ENCODE data around the gene GRID1.
A peak's percentile ranks its signal among the peaks of the same experiment; 100 is the strongest.

The GRID1 gene

DNA sequence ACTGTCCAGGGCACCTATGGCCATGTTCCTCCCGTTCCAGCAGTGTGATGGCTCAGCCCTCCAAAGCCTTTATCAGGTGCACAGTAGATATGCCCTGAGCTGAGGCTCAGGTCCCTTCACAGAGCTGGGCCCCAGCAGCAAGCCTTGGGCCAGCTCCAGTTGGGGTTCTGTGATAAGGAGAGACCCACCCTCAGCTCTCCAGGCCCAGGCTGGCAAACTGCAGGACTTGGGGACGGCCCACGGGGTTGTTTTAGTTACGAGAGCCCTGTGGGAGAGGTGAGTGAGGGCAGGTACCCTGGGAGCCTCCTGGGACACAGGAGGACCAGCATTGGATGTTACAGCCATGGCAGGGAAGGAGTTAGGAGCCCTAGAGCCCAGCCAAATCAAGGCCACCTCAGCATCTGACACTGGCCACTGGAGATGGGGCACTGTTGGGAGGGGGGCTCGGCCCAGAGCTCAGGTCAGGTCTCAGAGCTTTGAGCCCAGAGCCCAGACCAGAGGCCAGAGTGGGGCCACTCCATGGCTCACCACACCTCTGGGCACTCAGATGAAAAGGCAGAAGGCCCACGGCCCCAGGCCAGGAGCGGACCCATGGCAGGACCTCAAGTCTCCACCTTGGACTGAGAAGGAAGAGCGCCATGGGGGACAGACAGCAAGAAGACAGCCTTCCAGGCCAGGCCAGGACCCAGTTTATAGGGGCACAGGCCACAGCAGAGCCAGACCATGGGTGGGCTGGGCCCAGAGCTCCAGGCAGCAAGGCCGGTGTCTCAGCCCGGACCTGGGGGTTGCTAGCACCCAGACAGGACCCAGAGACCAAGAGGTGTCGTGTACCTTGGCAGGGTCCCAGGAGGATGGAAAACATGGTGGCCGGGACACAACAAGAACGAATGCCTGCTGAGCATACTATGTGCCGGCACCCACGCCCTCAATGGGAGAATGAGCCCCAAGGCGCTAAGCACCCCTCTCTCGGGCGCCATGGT, 12.8 kb downstream of the GRID1 start:
- FAIRE-seq = no peak
- TF ChIP-seq, protein P1, sequence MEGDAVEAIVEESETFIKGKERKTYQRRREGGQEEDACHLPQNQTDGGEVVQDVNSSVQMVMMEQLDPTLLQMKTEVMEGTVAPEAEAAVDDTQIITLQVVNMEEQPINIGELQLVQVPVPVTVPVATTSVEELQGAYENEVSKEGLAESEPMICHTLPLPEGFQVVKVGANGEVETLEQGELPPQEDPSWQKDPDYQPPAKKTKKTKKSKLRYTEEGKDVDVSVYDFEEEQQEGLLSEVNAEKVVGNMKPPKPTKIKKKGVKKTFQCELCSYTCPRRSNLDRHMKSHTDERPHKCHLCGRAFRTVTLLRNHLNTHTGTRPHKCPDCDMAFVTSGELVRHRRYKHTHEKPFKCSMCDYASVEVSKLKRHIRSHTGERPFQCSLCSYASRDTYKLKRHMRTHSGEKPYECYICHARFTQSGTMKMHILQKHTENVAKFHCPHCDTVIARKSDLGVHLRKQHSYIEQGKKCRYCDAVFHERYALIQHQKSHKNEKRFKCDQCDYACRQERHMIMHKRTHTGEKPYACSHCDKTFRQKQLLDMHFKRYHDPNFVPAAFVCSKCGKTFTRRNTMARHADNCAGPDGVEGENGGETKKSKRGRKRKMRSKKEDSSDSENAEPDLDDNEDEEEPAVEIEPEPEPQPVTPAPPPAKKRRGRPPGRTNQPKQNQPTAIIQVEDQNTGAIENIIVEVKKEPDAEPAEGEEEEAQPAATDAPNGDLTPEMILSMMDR (IDR thresholded peaks at IDR 0.05; ENCODE audit: insufficient read depth, missing control alignments) = no peak
- no peak for DNase-seq (ENCODE audit: insufficient read length, low spot score)

DNA sequence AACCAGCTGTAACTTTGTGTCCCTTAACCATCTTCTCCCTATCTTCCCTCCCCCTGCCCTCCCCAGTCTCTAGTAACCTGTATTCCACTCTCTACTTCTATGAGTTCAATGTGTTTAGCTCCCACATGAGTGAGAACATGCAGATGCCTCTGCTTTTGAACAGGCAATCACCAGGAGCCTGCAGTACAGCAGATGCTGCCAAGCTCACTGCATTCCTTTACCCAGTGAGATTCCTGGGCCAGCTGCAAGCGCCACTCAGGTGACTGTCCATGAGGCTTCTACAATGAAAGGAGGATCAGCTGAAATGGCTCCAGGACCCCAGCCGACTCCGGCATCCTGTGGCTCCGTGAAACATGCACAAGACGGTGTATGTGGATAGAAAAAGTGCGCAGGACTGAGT, 15.7 kb downstream of the GRID1 start:
- DNase-seq (ENCODE audit: insufficient read length, low spot score) (no peak), FAIRE-seq (no peak)
- TF ChIP-seq, protein P1 (IDR thresholded peaks at IDR 0.05; ENCODE audit: insufficient read depth, missing control alignments) = no peak

DNA sequence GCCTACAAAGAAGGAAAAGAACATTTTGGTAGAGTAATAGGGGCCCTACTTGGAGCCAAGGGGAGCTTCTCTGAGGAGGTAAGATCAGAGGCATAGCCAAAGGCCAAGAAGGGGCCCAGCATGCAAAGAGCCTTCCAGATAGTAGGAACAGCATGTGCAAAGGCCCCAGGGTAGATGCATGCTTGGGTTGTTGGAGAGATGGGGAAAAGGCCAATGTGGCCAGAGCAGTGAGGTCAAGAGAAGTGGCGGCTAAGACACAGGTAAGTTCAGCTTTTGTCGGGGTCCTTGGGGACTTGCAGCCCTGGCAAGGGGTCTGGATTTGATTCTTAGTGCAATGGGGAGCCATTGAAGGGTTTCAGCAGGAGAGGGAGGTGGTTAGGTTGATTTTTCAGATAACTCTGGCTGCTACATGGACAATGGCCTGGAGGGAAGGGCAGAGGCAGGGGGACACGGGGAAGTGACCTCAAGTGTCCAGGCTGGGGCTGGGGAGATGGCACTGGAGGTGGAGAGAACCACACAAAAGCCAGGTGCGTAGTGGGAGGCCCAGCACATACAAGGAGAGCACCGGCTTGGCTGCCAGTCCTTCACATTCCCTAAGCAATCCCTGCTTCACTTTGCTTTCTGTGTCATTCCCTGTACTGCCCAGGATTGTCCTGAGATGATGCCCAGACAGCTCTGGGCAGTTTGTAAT, 16.5 kb downstream of the GRID1 start:
- DNase-seq (ENCODE audit: insufficient read length, low spot score) = no peak
- FAIRE-seq = no peak
- TF ChIP-seq, protein P1 (IDR thresholded peaks at IDR 0.05; ENCODE audit: insufficient read depth, missing control alignments) = no peak

DNA sequence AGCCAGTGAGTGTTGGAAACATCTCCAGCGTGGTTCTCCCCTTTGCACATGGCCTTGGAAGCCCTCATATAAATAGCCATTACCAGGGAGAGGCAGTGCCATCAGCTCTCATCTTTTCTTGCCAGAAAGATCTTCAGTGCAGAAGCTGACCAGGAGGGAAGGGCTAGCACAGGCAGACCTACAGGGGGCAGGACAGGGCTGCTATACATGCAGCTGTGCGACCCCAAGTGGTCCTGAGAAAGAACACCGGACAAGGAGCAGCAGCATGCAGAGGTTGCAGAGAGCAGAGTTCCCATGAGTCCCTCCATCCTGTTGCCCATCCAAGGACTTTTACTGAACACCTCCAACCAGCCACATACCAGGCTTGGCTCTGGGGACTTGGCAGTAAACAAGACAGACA, 17.1 kb downstream of the GRID1 start:
- FAIRE-seq (no peak), DNase-seq (ENCODE audit: insufficient read length, low spot score) (no peak)
- TF ChIP-seq, protein P1 (IDR thresholded peaks at IDR 0.05; ENCODE audit: insufficient read depth, missing control alignments) = peak; percentile 50

DNA sequence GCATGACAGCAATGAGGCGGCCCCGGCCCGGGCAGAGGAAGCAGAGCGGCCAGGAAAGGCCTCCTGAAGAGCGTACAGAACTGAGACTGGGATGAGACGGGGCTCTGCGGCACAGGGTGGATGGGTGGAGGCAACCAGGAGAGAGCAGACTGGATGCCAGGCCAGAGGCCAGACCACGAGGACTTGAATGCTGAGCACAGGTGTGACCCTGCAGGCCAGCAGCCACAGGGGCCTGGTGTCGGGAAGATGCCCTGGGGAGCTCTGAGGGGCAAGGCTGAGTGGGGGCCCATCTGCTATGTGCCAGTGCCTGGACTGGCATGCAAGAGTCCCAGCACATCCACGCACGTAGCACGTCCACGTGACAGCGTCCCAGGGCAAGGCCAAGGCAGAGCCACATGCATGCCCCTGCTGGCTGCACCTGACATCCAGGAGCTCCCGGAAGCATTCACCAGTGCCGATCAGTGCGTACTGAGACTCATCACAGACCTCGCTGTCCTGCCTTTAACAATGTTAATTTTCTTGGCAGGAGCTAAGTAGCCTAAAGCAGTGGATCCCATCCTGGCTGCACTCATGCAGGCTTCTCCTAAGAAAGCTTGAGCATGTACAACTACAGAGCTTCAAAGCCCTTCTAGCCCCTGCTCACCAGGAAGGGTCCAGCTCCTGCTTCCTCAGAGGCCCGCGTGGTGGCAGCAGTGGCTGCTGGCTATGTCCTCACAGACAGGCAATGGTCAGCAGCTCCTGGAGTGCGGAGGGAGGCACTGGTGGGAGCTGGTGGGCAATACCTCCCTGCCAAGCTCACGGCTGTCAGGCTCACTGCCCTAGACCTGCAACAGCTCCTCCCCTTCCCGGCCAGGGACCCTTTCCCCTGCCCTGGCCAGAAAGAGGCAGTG, 18.0 kb downstream of the GRID1 start:
- TF ChIP-seq, protein P1 (IDR thresholded peaks at IDR 0.05; ENCODE audit: insufficient read depth, missing control alignments) = no peak
- DNase-seq (ENCODE audit: insufficient read length, low spot score) (no peak), FAIRE-seq (no peak)

DNA sequence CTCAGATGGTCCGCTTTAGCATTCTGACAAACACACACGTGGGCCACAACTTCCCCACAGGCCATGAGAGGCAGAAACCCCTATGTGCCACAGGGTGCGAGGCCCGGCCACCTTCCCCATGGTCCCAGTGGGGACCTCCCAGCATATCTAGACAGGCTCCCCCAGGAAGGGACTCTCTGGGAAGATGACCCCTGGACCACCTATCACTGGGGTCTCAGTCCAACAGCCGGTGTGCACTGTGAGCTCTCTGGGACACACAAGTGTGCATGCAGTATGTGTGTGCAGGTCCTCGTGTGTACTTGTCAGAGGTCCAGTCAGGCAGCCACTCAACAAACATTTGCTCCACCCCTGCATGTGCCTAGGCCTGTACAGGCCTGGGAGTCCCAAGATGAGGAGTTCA, 18.7 kb downstream of the GRID1 start:
- FAIRE-seq (no peak), DNase-seq (ENCODE audit: insufficient read length, low spot score) (no peak)
- TF ChIP-seq, protein P1 (IDR thresholded peaks at IDR 0.05; ENCODE audit: insufficient read depth, missing control alignments) = no peak
